Hepatic stellate cell (primary cell): ENCODE data around the gene CSAD.

Experiments used
- DNase-seq: peaks from one replicate; pipeline ENCODE4 v3.0.0; 2011; ENCODE audit warnings: low spot score

The CSAD gene

DNA sequence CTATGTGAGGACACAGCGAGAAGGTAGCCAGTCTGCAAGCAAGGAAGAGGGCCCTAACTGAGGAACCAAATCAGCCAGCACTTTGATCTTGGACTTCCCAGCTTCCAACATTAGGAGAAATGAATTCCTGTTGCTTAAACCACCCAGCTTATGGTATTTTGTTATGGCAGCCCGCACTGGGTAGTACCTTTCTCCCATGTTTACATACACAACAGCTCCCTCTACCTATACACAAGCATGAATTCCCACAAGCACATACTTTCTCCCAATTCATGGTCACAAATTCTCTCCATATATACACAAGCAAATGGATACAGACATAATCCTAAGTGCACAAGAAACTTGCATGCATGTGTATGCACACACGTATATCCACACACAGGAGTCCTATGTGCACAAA, 19.0 kb upstream of the CSAD start:
- DNase-seq: no peak

DNA sequence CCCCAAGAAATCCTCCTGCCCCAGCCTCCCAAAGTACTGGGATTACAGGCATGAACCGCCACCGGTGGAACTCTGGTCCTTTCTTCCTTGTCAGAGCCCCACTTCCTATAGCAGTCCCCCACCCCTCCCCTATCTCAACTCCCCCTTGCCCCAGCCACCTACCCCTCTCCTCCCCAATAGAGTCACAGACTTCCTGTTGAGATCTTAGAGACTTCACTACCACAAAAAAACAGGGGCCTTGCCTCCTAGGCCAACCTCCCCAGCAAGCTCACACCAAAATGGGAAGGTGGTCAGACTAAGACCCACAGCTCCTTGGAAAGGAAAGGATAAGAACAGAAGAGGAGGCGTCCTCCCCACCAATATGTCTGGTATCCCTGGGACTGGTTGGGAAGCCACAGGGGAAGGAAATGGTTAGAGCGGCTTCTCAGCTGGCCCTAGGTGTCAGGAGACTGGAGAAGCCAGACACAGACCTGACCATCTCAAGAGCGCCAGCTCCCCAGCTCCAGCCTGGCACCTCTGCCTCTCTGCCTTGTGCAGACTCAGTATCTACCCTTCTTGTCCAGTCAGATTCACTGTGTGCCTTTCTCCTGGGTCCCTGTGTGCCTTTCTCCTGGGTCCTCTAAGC, 17.9 kb upstream of the CSAD start:
- DNase-seq: no peak

DNA sequence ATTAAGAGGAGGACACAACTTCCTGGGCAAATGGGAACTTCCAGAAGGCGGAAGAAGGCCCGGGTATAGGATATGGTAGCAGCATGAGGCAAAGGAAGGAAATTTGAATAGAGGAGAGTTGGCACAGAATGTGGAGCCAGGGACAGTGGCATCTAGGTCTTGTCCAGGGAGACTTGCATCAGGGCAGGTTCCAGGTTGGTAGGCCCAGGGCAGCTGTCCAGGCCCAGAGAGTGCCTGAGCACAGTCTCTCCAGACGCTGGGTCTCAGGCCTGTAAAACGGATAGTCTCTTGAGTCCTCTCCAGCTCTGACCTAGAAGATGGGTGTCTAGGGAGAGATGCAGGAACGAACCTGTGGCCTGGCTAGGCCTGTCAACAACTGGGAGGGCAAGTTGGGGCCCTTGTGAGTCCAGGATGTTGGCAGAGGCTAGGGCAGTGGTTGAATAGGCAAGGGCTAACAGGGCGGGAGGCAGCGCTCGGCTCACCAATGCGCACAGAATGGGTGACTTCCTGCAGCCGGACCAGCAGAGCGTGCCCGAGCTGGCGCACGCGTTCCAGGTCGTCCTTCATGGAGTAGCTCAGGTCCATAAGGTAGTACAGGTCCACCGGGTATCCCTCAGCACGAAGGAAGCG, 16.4 kb upstream of the CSAD start:
- no peak for DNase-seq

GRCh38 chr12:53196486-53196885, 15.8 kb upstream of the CSAD start:
- no peak for DNase-seq

DNA sequence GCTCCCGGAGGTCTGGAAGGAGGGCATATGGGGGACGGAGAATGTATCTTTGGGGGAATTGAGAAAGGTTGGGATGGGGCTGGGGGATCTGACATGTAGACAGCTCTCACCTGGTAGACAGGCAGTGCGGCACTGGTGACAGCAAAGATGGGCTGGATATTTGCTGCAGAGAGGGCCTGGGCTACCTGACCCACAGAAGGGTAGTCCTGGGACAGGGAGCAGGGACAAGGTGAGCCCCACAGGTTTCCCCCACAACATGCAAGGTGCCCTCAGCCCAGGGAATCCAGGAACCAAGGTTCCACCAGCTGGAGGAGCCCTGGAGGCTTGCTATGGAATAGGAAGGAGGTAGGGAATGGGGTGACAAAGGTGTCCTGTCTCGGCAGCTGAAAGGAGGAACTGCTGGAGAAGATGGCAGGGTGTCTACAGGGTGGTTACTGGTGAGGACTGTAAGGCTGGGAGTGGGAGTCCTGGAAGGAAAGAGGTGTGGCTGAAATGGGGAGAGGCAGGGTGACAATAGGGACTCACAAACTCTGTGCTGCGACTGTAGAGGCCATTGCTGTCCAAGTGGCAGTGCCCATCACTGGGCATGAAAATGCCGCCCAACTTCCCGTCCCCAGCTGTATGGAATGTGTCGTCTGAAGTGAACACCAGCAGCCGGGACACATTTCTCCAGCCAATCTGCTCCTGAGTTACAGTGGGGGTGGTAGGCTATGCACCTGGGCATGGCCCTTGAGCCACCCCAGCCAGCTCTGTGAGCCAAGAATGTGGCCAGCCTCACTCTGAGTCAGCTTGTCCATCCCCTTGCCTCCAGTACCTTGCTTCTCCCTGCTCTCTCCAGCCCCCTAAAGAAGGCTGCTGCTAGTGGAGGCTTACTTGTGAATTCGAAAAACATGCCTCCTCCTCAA, 15.0 kb upstream of the CSAD start:
- no peak for DNase-seq

DNA sequence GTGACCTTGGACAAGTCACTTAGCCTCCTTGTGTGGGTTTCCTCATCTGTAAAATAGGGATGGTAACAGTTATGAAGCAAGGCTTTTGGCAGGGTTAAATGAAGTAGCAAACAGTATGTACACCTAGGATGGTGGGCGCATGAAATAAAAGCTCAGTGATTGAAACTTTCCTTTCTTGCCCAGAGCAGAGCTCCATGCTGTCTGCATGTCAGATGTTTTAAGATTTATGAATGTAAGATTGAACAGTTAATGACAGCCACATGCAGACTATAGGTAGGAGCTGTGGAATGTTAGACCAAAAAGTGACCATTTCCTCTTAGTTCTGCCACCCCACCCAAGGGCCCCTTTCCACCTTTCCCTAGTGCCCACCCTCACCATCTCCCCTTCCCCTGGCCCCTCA, 14.2 kb upstream of the CSAD start:
- DNase-seq: no peak

DNA sequence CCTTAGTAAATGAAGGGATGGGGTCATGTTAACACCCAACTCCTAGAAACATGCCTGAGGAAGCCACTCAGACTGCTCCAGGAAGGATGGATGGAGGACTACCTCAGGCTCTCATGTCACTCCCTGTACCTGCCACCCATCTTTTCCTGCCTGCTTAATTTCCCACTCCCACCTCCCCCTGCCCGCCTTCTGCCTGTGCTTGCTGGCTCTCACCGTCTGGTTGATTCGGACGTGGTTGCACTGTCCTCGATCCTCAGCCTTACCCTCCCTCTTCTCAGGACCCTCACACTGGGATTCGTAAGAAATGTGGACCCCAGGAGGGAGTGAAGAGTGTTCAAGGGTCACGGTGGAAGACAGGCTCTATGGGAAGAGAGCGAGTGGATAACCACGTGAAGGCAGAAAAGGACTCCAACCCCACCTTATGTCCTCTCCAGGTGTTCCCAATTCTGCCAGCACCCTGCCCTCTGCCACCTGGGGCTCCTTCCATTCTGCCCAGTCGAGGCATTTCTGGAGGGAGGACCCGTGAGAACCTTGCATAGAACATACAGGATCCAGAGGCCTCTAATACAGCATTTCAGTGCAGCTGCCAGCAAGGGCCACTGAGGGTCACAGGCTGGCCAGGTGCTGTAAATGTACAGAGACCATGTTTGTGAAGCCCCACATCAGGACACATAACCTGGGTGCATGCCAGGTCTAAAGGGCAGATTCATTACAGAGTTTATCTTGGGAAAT, 13.4 kb upstream of the CSAD start:
- DNase-seq: no peak

GRCh38 chr12:53193040-53193439, 12.3 kb upstream of the CSAD start:
- no peak for DNase-seq

- DNase-seq: no peak
Measured at GRCh38 chr12:53192531-53193021, 11.9 kb upstream of the CSAD start.

DNA sequence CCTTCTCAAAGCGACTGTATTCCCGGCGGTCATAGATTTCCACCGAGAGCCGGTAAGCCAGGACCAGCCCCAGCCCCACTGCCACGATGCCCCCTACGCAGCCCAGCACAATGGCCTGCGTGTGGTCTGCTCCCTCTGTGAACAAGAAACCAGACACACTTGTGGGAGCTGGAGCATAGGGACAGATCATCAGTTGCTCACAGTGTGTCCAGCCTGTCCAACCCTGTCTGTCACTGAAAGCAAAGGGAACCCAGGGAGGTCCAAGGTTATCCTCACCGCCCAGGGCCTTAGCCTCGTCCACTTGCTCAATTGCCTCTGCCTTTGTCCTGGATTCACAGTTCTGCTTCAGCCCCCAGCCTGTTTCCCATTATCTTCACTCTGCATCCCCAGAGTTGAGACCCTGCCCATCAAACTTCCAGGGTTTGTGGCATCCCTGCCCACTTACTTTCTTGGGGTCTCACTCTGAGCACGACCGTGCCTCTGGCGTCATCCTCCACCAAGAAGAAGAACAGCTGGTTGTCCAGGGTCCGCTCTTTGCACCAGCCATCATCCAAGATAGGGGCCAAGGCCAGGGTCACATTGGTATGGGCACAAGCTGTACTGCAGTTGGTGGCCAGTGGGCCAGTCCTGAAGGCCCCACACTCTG, 11.3 kb upstream of the CSAD start:
- DNase-seq: no peak

- no peak for DNase-seq
Measured at GRCh38 chr12:53191096-53191884, 10.6 kb upstream of the CSAD start.

GRCh38 chr12:53190108-53190729, 9.5 kb upstream of the CSAD start:
- DNase-seq: peak; percentile 85

DNA sequence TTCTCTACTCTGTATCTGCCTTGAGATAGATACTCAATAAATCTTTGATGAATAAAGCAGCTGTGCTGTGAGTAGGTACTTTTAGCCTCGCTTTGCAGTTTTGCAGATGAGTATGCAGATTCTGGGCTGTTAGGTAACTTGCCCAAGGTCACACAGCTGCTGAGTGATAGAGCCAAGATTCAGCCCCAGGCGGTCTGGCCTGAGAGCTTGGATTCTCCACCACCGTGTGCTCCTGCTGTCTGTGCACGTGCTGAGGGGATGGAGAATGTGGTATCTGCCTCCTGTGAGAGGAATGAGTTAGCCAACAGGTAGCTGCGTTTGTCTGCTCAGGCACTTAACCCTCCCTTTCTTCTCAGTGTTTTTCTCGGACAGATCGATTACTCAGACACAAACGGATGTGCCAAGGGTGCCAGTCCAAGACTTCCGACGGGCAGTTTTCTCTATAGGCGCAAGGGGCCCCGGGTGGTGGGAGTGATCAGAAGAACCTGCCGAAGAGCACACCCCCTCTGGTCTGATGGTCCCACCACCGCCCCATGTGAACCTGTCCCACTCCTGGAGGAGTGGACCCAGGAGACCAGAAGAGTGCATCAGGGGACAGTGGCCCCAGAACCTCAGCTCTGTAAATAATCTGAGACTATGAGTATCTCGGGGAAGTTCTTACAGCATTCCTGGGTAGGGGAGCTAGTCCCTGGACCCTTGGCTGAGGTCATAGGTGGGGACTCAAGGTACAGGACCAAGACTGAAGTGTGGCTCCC, 6.6 kb upstream of the CSAD start:
- no peak for DNase-seq

GRCh38 chr12:53186745-53187144, 6.0 kb upstream of the CSAD start:
- no peak for DNase-seq

DNA sequence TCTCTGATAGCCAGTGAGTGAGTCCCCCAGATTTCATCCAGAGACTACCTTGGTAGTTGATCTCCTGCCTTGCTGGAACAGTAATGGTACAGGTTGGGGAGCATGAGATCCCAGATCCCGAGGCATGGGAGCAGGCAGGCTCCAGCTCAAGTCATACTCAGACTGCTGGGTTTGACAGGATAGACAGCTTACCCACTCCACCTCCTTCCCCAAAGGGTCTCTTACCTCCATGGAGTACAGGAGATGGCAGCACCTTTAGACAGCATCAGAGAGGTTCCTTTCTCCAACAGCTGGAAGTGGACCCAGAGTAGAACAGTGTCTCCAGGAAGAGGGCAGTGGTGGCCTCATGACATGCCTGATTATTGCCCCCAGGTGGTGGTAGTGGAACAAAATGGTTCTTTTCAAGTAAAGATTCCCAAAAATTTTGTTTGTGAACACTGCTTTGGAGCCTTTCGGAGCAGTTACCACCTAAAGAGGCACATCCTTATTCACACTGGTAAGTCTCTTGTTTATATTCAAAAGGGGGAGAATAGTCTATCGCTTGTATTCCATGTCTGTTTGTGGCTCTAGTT, 4.9 kb upstream of the CSAD start:
- no peak for DNase-seq

DNA sequence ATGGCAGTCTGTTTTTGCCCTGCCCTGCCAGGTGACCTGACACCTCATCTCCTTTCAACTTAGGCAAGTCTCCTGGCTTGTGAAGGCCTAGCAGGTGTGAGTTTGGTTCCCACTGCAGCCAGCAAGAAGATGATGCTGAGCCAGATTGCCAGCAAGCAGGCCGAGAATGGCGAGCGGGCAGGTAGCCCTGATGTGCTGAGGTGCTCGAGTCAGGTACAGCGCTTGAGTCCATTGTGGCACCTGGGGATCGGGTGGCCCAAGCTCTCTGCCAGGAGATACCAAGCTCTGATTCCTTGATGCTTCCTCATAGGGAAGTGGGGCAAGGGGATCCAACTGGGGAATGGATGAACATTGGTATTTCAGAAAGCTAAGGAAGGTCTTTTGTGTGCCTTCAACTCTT, 4.1 kb upstream of the CSAD start:
- DNase-seq: no peak

DNA sequence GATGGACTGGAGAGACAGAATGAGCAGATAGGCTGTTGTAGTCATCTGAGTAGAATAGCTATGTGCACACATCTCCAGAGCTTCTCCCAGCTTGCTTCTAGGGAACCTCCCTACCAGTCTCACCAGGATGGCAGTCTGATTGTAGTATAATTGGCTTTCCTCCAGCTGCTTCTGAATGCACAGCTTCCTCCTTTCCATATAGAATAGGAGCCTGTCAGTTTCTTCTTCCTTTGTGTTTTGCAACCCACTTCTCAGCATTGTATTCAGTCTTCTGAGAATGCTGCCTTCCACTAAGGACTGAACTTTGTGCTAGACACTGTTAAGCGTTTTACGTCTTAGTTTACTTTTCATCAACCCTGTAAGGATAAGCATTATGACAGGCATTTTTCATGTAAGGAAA, 2.2 kb upstream of the CSAD start:
- no peak for DNase-seq

DNA sequence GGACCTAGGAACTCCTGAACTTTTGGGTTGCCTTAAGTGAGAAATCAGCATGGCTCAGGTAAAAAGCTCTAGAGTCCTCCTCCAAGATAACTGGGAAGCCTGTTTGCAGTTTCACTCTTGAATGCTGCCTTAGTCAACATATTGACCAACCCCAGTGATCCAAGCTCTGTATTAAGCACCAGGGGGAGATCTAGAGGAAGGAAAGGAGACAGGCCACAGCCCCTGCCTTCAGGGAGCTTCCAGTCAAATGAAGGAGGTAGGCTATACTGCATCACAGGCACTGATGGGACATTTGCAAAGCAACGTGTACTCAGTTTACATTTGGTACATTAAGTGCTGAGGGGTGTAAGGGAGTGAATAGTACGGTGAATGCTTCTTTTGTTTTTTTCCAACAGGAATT, 1.2 kb upstream of the CSAD start:
- DNase-seq: no peak

DNA sequence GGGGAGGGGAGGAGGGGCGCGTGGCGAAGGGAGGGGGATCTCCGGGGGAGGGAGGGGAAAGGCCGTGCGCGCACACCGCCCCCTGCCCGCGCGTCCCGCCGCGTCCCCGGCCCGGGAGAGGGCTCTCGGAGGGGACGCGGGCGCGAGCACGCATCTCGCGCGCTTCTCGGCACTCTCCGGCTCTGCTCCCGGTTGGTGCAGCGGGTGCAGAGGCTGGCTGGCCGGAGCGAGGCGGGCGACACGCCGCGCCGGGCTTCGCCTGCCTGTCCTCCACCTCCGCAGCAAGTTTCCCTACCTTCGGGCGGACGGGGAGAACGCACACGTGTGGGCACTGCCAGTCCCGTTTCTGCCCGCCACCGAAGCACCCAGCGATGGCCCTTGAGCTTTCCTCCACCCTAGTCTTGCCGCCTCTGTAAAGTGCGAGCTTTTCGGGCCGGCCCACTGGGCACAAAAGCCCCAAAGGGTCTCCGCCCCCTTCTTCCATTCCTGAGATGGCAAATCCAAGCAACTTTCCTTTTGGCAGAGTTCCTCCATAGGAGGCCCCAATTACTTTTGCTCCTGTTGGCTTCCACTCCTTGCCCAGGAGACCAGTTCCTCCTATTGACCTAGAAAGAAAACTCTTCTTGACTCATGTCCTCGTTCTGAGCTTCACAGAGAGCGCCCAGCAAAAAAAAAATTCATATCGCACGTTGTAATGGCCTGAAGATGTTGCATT, 363 bp upstream of the CSAD start:
- peak; percentile 88 for DNase-seq
